ENCODE measurements around the gene ROBO1.

- TF ChIP-seq CTCF (IDR thresholded peaks at IDR 0.05) (no peak), POLR2A (IDR thresholded peaks at IDR 0.05) (no peak)
Observed at GRCh38 chr3:79773291-79773690, 5.5 kb upstream of the ROBO1 start.
